MM.1S (cell line): ENCODE results near the gene NETO1.

Source experiments
- DNase-seq: peaks from one replicate; pipeline ENCODE4 v3.0.0-alpha.2; 2015
- H2AFZ ChIP-seq: fragments of 300-600 bp; sonication (generic); 2 replicates; pipeline ENCODE4 v1.6.0; 2016; ENCODE audit warnings: antibody characterized with exemption, low read length
- H3F3A ChIP-seq: fragments of 300-600 bp; sonication (generic); 2 replicates; pipeline ENCODE4 v1.6.1; 2016; ENCODE audit warnings: mild to moderate bottlenecking, antibody characterized with exemption, low read length, moderate library complexity, mixed read lengths; ENCODE audit not compliant: insufficient read depth
- H3K27ac ChIP-seq: fragments of 300-600 bp; sonication (generic); 2 replicates; pipeline ENCODE4 v1.5.1; 2016; ENCODE audit warnings: mild to moderate bottlenecking, low read length
- H3K27me3 ChIP-seq: fragments of 300-600 bp; sonication (generic); replicated peaks from 2 replicates; pipeline ENCODE4 v1.6.0; 2016; ENCODE audit warnings: low read length; ENCODE audit not compliant: insufficient read depth
- H3K36me3 ChIP-seq: fragments of 300-600 bp; sonication (generic); replicated peaks from 2 replicates; pipeline ENCODE4 v1.6.1; 2016; ENCODE audit warnings: mild to moderate bottlenecking, low read length, mixed read lengths; ENCODE audit not compliant: insufficient read depth
- H3K4me1 ChIP-seq: fragments of 300-600 bp; sonication (generic); 2 replicates; pipeline ENCODE4 v1.6.1; 2016; ENCODE audit warnings: low read length, mixed read lengths
- H3K4me2 ChIP-seq: fragments of 300-600 bp; sonication (generic); 2 replicates; pipeline ENCODE4 v1.6.0; 2016; ENCODE audit warnings: low read depth, low read length
- H3K4me3 ChIP-seq: fragments of 300-600 bp; sonication (generic); 2 replicates; pipeline ENCODE4 v1.5.1; 2016; ENCODE audit warnings: low read length, mixed read lengths
- H3K79me2 ChIP-seq: fragments of 300-600 bp; sonication (generic); 2 replicates; pipeline ENCODE4 v1.6.1; 2016; ENCODE audit warnings: mixed run types, low read length, mixed read lengths
- H3K9ac ChIP-seq: fragments of 300-600 bp; sonication (generic); 2 replicates; pipeline ENCODE4 v1.6.1; 2016; ENCODE audit warnings: low read length, mixed read lengths
- H3K9me2 ChIP-seq: fragments of 300-600 bp; sonication (generic); replicated peaks from 2 replicates; pipeline ENCODE4 v1.6.1; 2016; ENCODE audit warnings: mild to moderate bottlenecking, low read length, mixed read lengths; ENCODE audit not compliant: insufficient read depth
- H3K9me3 ChIP-seq: fragments of 300-600 bp; sonication (generic); replicated peaks from 2 replicates; pipeline ENCODE4 v1.6.1; 2016; ENCODE audit warnings: mild to moderate bottlenecking, low read length, mixed read lengths; ENCODE audit not compliant: insufficient read depth
- H4K20me1 ChIP-seq: fragments of 300-600 bp; sonication (generic); 2 replicates; pipeline ENCODE4 v1.6.1; 2016; ENCODE audit warnings: mild to moderate bottlenecking, low read length, moderate library complexity, mixed read lengths; ENCODE audit not compliant: insufficient read depth
- CTCF ChIP-seq: fragments of 300-600 bp; sonication (generic); IDR thresholded peaks from 2 replicates; pipeline ENCODE4 v1.5.1; 2016; ENCODE audit warnings: antibody characterized with exemption, low read length, mixed read lengths
- EZH2 ChIP-seq: fragments of 300-600 bp; sonication (generic); optimal IDR thresholded peaks from 2 replicates; pipeline ENCODE3; 2017; ENCODE audit warnings: low read depth, mild to moderate bottlenecking, antibody characterized with exemption, low read length, mixed read lengths
- EZH2phosphoT487 ChIP-seq: fragments of 300-600 bp; sonication (generic); IDR thresholded peaks from 2 replicates; pipeline ENCODE4 v1.6.1; 2018; ENCODE audit warnings: antibody characterized with exemption, low read length

The NETO1 gene

DNA sequence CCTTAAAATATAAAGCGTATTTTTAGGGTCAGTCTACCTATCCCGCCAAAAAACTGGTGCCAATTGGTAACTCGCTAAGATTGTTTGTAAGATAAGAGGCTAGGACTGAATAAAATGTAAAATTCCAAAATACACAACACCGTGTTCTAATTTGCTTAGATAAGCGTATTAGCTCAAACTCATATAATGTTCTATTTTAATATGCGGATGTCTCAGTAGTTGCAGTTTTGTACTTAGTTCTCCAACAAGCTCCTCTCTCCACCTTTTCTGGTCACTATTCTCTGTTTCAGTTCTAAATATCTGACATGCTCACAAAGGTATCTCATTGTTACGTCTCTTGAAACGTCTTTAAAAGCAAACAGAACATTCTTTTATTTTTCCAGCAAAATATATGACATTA is 24.0 kb downstream of the NETO1 start:
- H3K4me1 ChIP-seq, result peaks cover 26% of the 10 kb centered on the region
- H2AFZ ChIP-seq, result peak overlapping the region; percentile 34; the same call in 1 of the 2 replicates
- H3K4me2 ChIP-seq, result peak overlapping the region; percentile 60
- no peaks in the 10 kb centered on the region for H3K79me2 ChIP-seq
- no peaks in the 10 kb centered on the region; the same call in 1 of the 2 replicates for H3K9me3 ChIP-seq
- H3K36me3 ChIP-seq, result no peaks in the 10 kb centered on the region
- TF ChIP-seq EZH2, result no peak
- no peak for TF ChIP-seq CTCF
- no peak for TF ChIP-seq EZH2phosphoT487
- H3K27ac ChIP-seq, result peak overlapping the region; percentile 85
- H4K20me1 ChIP-seq, result no peaks in the 10 kb centered on the region
- H3K9me2 ChIP-seq, result no peaks in the 10 kb centered on the region
- H3F3A ChIP-seq, result peaks cover 22% of the 10 kb centered on the region; the same call in 1 of the 2 replicates
- no peaks in the 10 kb centered on the region for H3K27me3 ChIP-seq
- peak; percentile 62 for DNase-seq
- peak overlapping the region; percentile 52; the same call in 1 of the 2 replicates for H3K9ac ChIP-seq
- peak overlapping the region; percentile 38; the same call in 1 of the 2 replicates for H3K4me3 ChIP-seq

DNA sequence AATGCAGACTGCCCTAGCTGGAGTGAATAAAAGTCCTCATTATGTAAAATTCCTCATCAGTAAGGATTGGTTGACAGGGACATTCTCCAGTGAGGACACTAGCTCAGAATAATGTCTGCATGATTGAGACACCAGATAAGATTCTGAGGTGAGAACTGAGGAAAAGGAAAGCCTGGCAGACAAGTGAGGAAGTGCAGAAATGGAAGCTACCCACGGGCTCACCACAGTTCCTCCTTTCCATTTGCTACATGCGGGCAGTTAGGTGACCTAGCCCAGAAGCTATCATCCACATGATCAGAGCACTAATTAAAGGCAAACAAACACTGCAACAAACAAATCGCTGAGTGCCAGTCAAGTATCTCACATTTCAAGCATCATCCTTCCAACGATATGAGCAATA is 27.7 kb downstream of the NETO1 start:
- Histone ChIP-seq H3K9me2 (no peaks in the 10 kb centered on the region), H3K4me2 (no peak overlapping the region), H3K27ac (no peak overlapping the region)

DNA sequence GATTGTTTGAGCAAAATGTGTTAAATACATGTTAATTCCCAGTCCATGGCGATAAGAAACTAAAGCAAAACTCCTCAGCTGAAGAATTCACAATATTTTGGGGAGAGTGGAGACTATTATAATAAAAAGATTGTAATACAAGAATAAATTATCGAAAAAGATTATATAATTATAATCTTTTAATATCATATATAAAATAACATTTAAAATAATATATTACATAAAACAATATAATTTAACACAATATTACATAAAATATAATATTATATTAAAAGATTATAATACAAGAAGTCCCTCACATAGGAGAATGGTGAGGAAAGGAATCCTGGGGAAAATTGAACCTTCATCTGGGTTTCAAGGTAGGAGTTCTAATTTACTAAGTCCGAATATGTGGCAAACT is 33.1 kb downstream of the NETO1 start:
- Histone ChIP-seq H3K4me2 (no peak overlapping the region), H3F3A (no peaks in the 10 kb centered on the region), H3K4me1 (no peaks in the 10 kb centered on the region), H3K36me3 (no peaks in the 10 kb centered on the region), H3K27me3 (no peaks in the 10 kb centered on the region), H3K27ac (no peak overlapping the region), H3K79me2 (no peaks in the 10 kb centered on the region), H3K9me2 (no peaks in the 10 kb centered on the region), H3K9me3 (no peaks in the 10 kb centered on the region), H4K20me1 (no peaks in the 10 kb centered on the region), H3K4me3 (no peak overlapping the region), H2AFZ (no peak overlapping the region), H3K9ac (no peak overlapping the region)
- no peak for DNase-seq
- TF ChIP-seq CTCF (no peak), EZH2 (no peak), EZH2phosphoT487 (no peak)

More for the DNA sequence above, 27.7 kb downstream of the NETO1 start:
- H3K4me3 ChIP-seq, result no peak overlapping the region
- DNase-seq, result no peak
- no peaks in the 10 kb centered on the region for H3K27me3 ChIP-seq
- no peak overlapping the region for H3K9ac ChIP-seq
- 0 out of 2 replicates have a peak, but pooled peaks cover 11% of the 10 kb centered on the region for H3F3A ChIP-seq
- H4K20me1 ChIP-seq, result no peaks in the 10 kb centered on the region
- H3K79me2 ChIP-seq, result no peaks in the 10 kb centered on the region
- no peak overlapping the region for H2AFZ ChIP-seq
- TF ChIP-seq EZH2phosphoT487 (no peak), CTCF (no peak), EZH2 (no peak)
- peaks cover 9% of the 10 kb centered on the region for H3K4me1 ChIP-seq
- no peaks in the 10 kb centered on the region for H3K9me3 ChIP-seq
- H3K36me3 ChIP-seq, result no peaks in the 10 kb centered on the region
